ENCODE data around the gene SUSD3. TPM values are rescaled to one million over a fixed set of nuclear protein-coding genes. Genes with fewer than 3 reads are reported as not detected.

SUSD3 gene
- total RNA-seq, 1 experiment from 2014 or later: 9.0 TPM

- no CpG with 5 or more reads among the region's 11 CpGs for WGBS (ENCODE audit: extremely low coverage, insufficient read length, low lambda C conversion rate)
- Histone ChIP-seq H3K27ac (ENCODE audit: insufficient read length, low read depth, low read length) (no peak overlapping the region), H3K56ac (ENCODE audit: insufficient read length, low read depth, low read length) (no peak overlapping the region), H3K4me1 (ENCODE audit: insufficient read depth, low read length) (no peaks in the 10 kb centered on the region), H3K4ac (ENCODE audit: low read depth, low read length) (no peak overlapping the region), H3K23ac (ENCODE audit: insufficient read length, low read depth, low read length) (no peak overlapping the region), H2AFZ (ENCODE audit: low read length) (no peak overlapping the region), H3K9ac (ENCODE audit: extremely low read depth, insufficient read length, low read length) (no peak overlapping the region), H3K23me2 (ENCODE audit: insufficient read length, low read depth, low read length, poor library complexity, severe bottlenecking) (no peaks in the 10 kb centered on the region), H3K18ac (ENCODE audit: insufficient read length, low read depth, low read length) (no peak overlapping the region), H2BK12ac (ENCODE audit: insufficient read length, low read depth, low read length) (no peak overlapping the region), H4K20me1 (ENCODE audit: control insufficient read depth, insufficient read depth, insufficient read length) (no peaks in the 10 kb centered on the region), H2BK5ac (ENCODE audit: insufficient read length, low read length) (no peak overlapping the region), H4K91ac (ENCODE audit: insufficient read length, low read depth, low read length) (no peak overlapping the region), H3K9me3 (ENCODE audit: control insufficient read depth, low read depth, low read length) (no peaks in the 10 kb centered on the region), H4K8ac (replicated peaks; ENCODE audit: insufficient read length, low read depth, low read length) (no peak overlapping the region), H2AK5ac (ENCODE audit: insufficient read length, low read length) (no peak overlapping the region), H4K5ac (ENCODE audit: insufficient read length, low read depth, low read length) (no peak overlapping the region), H3K27me3 (ENCODE audit: insufficient read depth, low read length) (no peaks in the 10 kb centered on the region), H2BK15ac (ENCODE audit: low read depth, low read length) (no peak overlapping the region), H3K14ac (ENCODE audit: insufficient read depth, low read length) (no peak overlapping the region), H2BK20ac (ENCODE audit: low read depth, low read length, poor library complexity, severe bottlenecking) (no peak overlapping the region), H3K4me2 (ENCODE audit: insufficient read depth, insufficient read length, low read length) (no peak overlapping the region), H3K79me1 (ENCODE audit: insufficient read depth, low read depth, low read length, poor library complexity, severe bottlenecking) (no peaks in the 10 kb centered on the region), H3T11ph (ENCODE audit: low read length) (no peak overlapping the region), H3K79me2 (ENCODE audit: insufficient read depth, low read length) (no peaks in the 10 kb centered on the region), H2BK120ac (ENCODE audit: low read depth, low read length, poor library complexity, severe bottlenecking) (no peak overlapping the region)
- peaks cover 0 to 4% (median 0%) of the 10 kb centered on the region in 3 experiments; a peak in 2 of 7 replicates for H3K36me3 Mint-ChIP-seq (ENCODE audit: insufficient read depth in 1 of 3, low read depth in 3 of 3)
- TF ChIP-seq, protein P1, sequence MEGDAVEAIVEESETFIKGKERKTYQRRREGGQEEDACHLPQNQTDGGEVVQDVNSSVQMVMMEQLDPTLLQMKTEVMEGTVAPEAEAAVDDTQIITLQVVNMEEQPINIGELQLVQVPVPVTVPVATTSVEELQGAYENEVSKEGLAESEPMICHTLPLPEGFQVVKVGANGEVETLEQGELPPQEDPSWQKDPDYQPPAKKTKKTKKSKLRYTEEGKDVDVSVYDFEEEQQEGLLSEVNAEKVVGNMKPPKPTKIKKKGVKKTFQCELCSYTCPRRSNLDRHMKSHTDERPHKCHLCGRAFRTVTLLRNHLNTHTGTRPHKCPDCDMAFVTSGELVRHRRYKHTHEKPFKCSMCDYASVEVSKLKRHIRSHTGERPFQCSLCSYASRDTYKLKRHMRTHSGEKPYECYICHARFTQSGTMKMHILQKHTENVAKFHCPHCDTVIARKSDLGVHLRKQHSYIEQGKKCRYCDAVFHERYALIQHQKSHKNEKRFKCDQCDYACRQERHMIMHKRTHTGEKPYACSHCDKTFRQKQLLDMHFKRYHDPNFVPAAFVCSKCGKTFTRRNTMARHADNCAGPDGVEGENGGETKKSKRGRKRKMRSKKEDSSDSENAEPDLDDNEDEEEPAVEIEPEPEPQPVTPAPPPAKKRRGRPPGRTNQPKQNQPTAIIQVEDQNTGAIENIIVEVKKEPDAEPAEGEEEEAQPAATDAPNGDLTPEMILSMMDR (conservative IDR thresholded peaks at IDR 0.05): no peak
- peaks cover 9 to 12% of the 10 kb centered on the region in 2 experiments for H3K4me1 Mint-ChIP-seq
- no peak overlapping the region for H3K4me3 Mint-ChIP-seq
- DNase-seq: no peak
- no peaks in the 10 kb centered on the region for H3K27me3 Mint-ChIP-seq (ENCODE audit: low read depth)
- H3K9me3 Mint-ChIP-seq: no peaks in the 10 kb centered on the region
- no peak overlapping the region for H3K27ac Mint-ChIP-seq
These were observed 38.4 kb upstream of the SUSD3 start for GRCh38 chr9:93020151-93020550.

All from H9 (cell line).